HG03135 (cell line): Measurements from ENCODE around the gene FARSA.
A peak's percentile ranks its signal among the peaks of the same experiment; 100 is the strongest.
"Not testable (repeated sequence)": the region's sequence is repeated elsewhere in the genome, so short reads cannot be mapped to it uniquely, and the experiment has no call there.

Experiments used
- ATAC-seq: cut with Tn5 transposase; IDR thresholded peaks from one replicate; pipeline ENCODE4 v1.9.1; 2021; ENCODE audit warnings: mild to moderate bottlenecking, moderate library complexity; ENCODE audit not compliant: unreplicated experiment

The FARSA gene

GRCh38 chr19:12937927-12938778 is 4.6 kb upstream of the FARSA start, which contains the start of gene CALR:
Gene CALR, plus strand, starts transcription at chr19:12938609. Its CDS starts 71 bp downstream, at chr19:12938680.
- ATAC-seq = peak; percentile 83

DNA sequence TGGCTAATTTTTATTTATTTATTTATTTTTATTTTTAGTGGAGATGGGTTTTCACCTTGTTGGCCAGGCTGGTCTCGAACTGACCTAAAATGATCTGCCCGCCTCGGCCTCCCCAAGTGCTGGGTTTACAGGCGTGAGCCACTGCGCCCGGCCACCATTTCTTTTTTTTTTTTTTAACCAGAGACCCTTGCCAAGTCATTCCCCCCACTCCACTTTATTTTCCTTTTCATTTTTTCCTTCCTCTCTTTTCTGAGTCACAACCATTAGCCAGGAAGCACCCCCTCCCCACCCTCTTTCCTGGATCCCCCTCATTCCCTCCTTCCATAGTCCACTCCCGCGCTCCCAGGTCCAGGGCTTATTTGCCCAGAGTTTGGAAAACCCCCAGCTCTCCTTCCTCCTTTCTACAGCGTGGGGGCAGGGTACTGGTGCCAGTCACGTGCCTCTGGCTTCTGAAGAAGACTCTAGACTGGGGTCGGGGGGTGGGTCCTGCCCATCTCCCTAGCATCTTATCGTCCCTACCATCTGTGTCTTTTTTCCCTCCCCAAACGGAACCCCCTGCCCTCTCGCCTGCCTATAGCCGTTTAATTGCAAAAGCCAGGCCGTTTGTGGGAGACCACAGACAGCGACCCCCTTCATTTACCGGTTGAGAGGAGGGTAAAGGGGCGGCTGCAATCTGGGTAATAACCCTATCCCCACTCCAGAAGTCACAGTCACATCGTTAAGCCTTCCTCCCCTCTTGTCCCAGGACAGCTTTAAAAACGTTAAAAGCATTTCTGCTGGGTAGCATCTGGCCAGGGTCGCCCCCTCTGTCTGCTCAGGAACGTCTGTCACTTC is 3.8 kb upstream of the FARSA start:
- ATAC-seq = no peak

DNA sequence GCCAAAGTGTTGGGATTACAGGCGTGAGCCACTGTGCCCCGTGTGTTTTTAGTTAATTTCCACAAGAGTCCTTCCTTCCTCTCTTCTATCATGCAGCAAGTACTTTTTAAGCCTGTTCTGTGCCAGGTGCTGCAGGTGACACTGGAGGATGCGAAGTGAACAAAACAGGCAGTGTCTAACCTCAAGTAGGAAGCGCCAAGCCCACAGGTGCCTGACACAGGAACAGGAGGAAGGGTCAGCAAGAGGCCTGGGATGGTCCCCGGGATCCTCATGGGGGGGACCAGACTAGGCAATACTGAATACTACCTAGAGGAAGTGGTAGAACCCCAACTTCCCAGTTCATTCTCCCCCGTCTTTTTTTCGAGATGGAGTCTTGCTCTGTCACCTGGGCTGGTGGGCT is 3.1 kb upstream of the FARSA start:
- ATAC-seq = no peak

GRCh38 chr19:12935071-12935470 is 1.6 kb upstream of the FARSA start:
- no peak for ATAC-seq

DNA sequence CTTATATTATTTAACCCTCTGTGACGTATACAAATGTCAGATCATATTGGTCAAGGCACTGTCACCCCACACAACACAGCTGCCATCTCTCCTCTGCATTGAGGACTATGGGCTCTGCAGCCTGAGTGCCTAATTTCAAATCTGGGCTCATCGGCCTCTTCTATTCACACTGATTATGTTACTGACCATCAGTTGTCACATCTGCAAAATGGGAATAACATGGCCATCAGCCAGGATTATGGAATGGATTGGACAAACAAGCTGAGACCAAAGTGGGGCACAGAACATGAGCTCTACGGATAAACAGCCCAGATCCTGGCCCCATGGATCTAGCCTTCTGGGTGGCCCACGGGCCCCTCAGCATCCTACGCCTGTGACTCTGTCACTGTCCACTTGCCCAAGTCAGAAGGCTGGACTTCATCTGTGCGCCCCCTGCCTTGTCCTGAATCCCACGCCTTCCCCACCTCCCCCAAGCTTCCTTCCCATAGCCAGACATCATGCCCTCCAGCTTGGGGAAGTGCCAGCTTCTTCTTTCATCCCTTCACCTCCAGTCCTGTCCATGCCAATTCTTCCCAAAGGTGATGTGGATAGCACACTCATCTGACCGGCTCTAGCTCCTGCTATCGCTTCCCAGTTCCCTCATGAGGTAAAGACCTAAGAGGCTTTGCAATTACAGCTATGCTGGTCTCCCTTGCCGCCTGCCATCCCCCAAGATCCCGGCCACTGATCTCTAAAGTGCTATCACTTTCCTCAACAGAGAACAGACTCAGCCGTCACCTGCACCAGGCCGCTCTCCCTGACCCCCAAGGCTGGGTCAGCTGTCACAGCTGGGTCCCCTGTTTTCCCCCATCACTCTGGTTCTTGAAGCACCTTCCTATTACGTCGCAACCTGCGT is 872 bp downstream of the FARSA start:
- ATAC-seq = peak; percentile 14

- no peak for ATAC-seq
Measured at GRCh38 chr19:12930002-12930645, 3.4 kb downstream of the FARSA start.

- ATAC-seq = no peak
Measured at GRCh38 chr19:12924621-12925310, 8.7 kb downstream of the FARSA start.

DNA sequence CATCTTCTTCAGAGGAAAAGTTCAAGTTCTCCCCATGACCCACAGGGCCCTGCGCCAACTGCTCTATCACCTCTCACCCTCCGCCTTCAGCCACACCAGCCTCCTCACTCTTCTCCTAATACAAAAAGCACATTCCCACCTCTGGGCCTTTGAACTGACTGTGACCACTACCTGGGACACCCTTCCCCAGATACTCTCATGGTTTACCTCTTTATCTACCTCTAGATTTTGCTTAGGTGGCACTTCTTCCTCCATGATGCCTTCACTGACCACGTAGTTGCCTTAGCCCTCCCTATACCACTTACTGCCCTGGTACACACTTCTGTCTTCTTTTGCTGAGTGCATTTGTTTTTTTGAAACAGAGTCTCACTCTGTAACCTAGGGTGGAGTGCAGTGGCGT is 10.6 kb downstream of the FARSA start:
- no peak for ATAC-seq

DNA sequence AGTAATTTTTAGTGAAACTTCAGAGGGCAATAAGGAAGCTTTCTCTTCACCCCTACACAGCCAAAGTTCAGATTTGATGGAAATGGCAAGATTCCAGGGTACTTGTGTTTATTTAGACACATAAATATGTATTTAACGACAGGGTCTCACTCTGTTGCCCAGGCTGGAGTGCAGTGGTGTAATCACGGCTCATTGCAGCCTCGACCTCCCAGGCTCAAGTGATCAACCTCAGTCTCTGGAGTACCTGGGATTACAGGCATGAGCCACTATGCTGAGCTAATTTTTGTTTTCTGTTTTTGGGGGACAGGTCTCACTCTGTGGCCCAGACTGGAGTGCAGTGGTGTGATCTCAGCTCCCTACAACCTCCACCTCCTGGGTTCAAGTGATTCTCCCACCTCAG is 12.5 kb downstream of the FARSA start:
- no peak for ATAC-seq

DNA sequence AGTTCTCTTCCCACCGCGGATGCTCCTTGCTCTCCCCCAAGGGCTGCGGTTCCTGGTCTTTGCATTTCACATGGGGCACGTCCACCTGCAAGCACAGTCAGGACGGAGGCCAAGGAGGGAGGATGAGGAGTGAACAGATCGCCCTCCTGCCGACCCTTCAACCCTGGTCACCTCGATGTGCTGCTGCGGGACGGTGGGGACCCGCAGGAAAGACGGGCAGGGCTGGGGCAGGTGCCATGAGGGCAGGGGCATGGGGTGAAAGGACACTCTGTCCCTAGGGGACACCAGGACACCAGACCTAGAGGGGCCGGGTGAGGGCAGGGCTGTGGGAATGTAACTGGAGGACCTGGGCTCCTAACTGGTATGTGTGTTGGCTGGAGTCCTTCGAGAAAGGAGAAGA is 15.3 kb downstream of the FARSA start:
- no peak for ATAC-seq

GRCh38 chr19:12915860-12916259 is 17.7 kb downstream of the FARSA start:
- not testable (repeated sequence) for ATAC-seq

GRCh38 chr19:12913851-12914690 is 19.4 kb downstream of the FARSA start:
- ATAC-seq = no peak

DNA sequence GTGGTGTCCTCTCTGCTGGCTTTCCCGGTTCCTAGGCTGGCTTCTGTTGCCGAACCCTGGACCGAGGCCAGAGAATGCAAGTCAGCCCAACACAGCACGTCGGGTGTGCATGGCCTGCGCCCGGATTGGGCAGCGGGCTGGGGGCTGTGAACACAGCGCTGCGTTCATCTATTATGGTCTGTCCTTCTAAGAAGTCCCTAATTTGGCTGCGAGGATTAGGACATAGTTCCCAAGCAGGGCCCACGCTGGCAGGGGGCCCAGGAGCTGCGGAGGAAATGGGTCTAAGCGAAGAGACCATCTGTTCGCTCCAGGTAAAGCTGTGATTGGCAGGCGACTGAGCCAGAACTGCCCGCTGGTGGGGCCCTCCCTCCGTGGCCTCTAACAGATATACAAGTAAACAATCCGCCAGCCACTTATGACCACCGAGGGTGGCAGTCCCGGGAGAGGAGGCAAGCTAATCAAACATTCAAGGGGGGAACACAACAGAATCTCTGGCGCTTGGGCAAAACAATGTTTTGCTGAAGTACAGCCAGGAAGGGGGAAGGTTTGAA is 20.4 kb downstream of the FARSA start:
- no peak for ATAC-seq

DNA sequence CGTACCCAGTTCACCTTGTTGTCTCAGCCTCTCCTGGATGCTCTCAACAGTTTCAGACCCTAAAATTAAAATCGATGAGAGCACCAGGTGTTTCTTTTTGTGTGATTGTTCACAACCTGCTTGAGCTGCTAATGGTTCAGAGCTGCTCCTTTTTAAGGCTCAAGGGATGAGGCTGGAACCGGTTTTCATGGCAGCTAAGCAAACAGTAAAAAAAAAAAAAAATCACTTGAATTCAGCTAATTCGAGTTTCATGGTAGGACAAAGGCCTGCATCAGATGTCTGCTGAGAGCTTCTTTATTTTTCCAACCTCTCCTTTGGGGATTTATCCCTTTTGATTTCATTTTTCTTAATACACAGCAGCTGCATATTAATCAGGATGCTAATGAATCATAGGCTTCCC is 20.9 kb downstream of the FARSA start:
- no peak for ATAC-seq

DNA sequence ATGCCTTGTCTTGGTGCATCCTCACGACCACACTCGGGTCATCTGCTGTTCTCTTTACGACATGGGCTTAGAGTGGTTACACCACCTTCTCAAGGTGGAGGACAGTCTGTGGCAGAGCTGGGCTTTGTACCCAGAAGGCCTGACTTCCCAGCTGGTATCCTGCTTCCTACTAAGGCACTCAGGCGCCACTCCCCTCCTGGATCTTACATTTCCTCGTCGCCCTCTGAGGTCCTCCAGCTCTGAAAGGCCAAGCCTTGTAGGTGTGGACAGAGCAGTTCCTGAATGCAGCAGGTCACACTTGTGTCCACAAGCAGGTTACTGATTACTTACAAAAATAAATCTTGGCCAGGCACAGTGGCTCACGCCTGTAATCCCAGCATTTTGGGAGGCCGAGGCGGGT is 26.3 kb downstream of the FARSA start:
- ATAC-seq = no peak

DNA sequence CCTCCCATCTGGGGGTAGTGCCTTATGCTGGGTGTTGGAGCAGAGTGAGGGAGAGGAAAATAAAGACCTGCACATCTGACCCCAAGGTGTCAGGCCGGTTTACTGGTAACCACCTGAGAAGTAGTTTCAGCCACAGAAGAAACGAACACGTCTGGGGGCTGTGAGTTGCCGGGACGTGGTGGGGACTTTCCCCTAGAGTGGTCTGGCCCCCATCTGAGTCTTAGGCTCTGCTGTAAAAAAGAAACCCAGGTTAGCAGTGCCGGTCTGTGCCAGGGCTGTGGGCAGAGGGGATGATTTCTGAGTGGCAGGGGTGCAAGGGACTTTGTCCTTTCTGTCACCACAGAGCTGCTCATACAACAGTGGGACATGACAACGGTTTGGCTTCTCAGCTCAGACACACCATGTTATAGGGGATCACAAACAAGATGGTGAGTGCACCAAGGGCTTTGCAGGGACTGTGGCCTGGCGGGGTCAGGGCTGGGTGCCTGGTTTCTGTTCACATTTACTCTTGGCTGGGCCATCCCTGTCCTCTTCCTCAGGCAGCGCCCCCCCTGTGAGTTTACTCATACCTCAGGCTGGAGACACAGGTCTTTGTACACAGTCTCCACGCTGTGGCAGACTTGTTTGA is 33.5 kb downstream of the FARSA start:
- ATAC-seq = peak; percentile 80

- no peak for ATAC-seq
Measured at GRCh38 chr19:12896460-12896859, 37.1 kb downstream of the FARSA start.

DNA sequence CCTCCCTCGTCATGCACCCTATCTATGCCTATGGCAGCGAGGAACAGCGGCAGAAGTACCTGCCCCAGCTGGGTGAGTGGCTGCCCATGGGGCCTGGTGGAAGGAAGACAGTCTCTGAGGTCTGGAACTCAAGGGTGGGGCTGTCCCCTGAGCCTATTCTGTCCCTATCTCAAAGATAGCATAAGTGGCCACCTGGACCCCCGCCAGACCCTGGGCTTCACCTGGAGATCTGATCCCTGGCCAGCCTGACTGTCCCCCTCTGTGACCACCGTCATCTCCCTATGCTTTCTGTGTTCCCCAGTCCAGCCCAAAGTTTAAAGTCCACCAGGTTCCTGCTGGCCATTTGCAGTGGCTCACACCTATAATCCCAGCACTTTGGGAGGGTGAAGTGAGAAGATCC is 39.9 kb downstream of the FARSA start:
- no peak for ATAC-seq
